T-cell (primary cell): ENCODE data around the gene HK3. TPM values are rescaled to one million over a fixed set of nuclear protein-coding genes. Genes with fewer than 3 reads are reported as not detected.

ENCODE experiments used
- ATAC-seq, 4 experiments: fragments of 200-7000 bp in 3 of 4; fragments of 150-1000 bp in 1 of 4; cut with Tn5 transposase; replicated peaks in 1 of 4; 1 replicate in 3 of 4; 2 replicates in 1 of 4; pipeline ENCODE4 v1.10.0; 2021; ENCODE audit warnings: moderate library complexity in 3 of 4, mild to moderate bottlenecking in 2 of 4, moderate number of reproducible peaks in 1 of 4
- CTCF ChIA-PET, 2 donors: fragments of 300-600 bp; sonication (Branson Sonifier 250); formaldehyde crosslinking; loops; one replicate each; lab custom pipeline; 2022; ENCODE audit warnings: antibody characterized with exemption in 2 of 2; lab: Charles Lee
- POLR2A ChIA-PET, 2 donors: fragments of 300-600 bp; sonication (Branson Sonifier 250); formaldehyde crosslinking; loops; one replicate each; lab custom pipeline; 2022; ENCODE audit warnings: antibody characterized with exemption in 2 of 2; lab: Charles Lee
- DNase-seq, 35 experiments: peaks; one replicate each; pipeline versions ENCODE4 v3.0.0 to v3.0.0-alpha.2; 2013 to 2023
- H3K27ac ChIP-seq: one replicate; pipeline ENCODE4 v1.5.1; 2013; ENCODE audit warnings: low read length
- H3K27me3 ChIP-seq, 2 experiments: replicated peaks in 1 of 2; 1 replicate in 1 of 2; 2 replicates in 1 of 2; pipeline versions ENCODE4 v1.6.1 to v1.7.0; 2013; ENCODE audit warnings: low read length in 1 of 2, mixed read lengths in 1 of 2; ENCODE audit not compliant: control insufficient read depth in 2 of 2, insufficient read depth in 2 of 2; ENCODE audit errors: extremely low read depth in 1 of 2
- H3K36me3 ChIP-seq, 2 donors: 1 replicate in 1 of 2; 2 replicates in 1 of 2; pipeline versions ENCODE4 v1.6.1 to v1.7.0; 2013; ENCODE audit warnings: low read length in 1 of 2; ENCODE audit not compliant: control insufficient read depth in 2 of 2, insufficient read depth in 1 of 2; ENCODE audit errors: extremely low read depth in 1 of 2
- H3K4me1 ChIP-seq, 2 experiments: 1 replicate in 1 of 2; 2 replicates in 1 of 2; pipeline versions ENCODE4 v1.6.1 to v1.7.0; 2013; ENCODE audit warnings: low read length in 2 of 2, mixed read lengths in 1 of 2; ENCODE audit not compliant: insufficient read depth in 2 of 2, control insufficient read depth in 1 of 2; ENCODE audit errors: extremely low read depth in 1 of 2
- H3K4me3 ChIP-seq, 2 donors: 1 replicate in 1 of 2; 2 replicates in 1 of 2; pipeline versions ENCODE4 v1.5.1 to v1.7.0; 2013; ENCODE audit warnings: mild to moderate bottlenecking in 2 of 2, low read length in 1 of 2, moderate library complexity in 1 of 2; ENCODE audit not compliant: control insufficient read depth in 1 of 2; ENCODE audit errors: extremely low read depth in 1 of 2
- H3K9me3 ChIP-seq: 2 replicates; pipeline ENCODE4 v1.7.0; 2013
- H3K27ac Mint-ChIP-seq, 2 donors: one replicate each; pipeline ENCODE4 v1.8.0; 2020 to 2021; ENCODE audit warnings: mild to moderate bottlenecking in 2 of 2, mixed read lengths in 2 of 2
- H3K27me3 Mint-ChIP-seq, 2 donors: one replicate each; pipeline ENCODE4 v1.8.0; 2021 to 2022; ENCODE audit warnings: mixed read lengths in 2 of 2
- H3K36me3 Mint-ChIP-seq: one replicate; pipeline ENCODE4 v1.8.0; 2021; ENCODE audit warnings: mixed read lengths
- H3K4me1 Mint-ChIP-seq, 3 donors: one replicate each; pipeline ENCODE4 v1.8.0; 2020 to 2022; ENCODE audit warnings: mixed read lengths in 3 of 3, mild to moderate bottlenecking in 1 of 3
- H3K4me3 Mint-ChIP-seq, 3 donors: one replicate each; pipeline ENCODE4 v1.8.0; 2020 to 2022; ENCODE audit warnings: mild to moderate bottlenecking in 3 of 3, mixed read lengths in 3 of 3, moderate library complexity in 3 of 3
- H3K9me3 Mint-ChIP-seq, 3 donors: one replicate each; pipeline ENCODE4 v1.8.0; 2020 to 2022; ENCODE audit warnings: mixed read lengths in 3 of 3
- WGBS: methylation state at CpG from one replicate; pipeline ENCODE4 v1.1.5; 2013; ENCODE audit warnings: missing lambda C conversion rate; ENCODE audit not compliant: insufficient coverage; 5-methylcytosine and 5-hydroxymethylcytosine counted together
- total RNA-seq, 35 experiments: library from RNA in 6 of 35; stranded (reverse) in 6 of 35; fragments of 120-200 nt in 1 of 35; gene quantifications; one replicate each; pipeline versions ENCODE4 v1.2.1 to v1.2.4 and lab custom pipeline; 2013 to 2026

The HK3 gene
- total RNA-seq, 5 donors from 2014 or later (not counting 1 experiment from before 2014, with no cell fraction given), result 0.16 to 0.85 (median 0.44) TPM

GRCh38 chr5:176891331-176891958, 7.7 kb downstream of the HK3 start:
- Histone ChIP-seq H3K27me3 (peaks cover 0 to 31% of the 10 kb centered on the region in 2 experiments), H3K4me1 (peaks cover 0 to 4% of the 10 kb centered on the region in 2 experiments), H3K4me3 (no peak overlapping the region), H3K9me3 (no peaks in the 10 kb centered on the region), H3K36me3 (no peaks in the 10 kb centered on the region), H3K27ac (no peak overlapping the region)
- DNase-seq, result peak in 1 of 35 experiments; percentile 16
- POLR2A ChIA-PET, result interaction anchor here in 1 of 2 donors (0.6 kb wide), 1 partner anchor 260 kb away, joined by 4 read pairs; no protein-coding TSS in a partner anchor
- CTCF ChIA-PET, result no interaction called here
- H3K4me1 Mint-ChIP-seq, result no peaks in the 10 kb centered on the region
- no peak for ATAC-seq
- H3K9me3 Mint-ChIP-seq, result no peaks in the 10 kb centered on the region
- 78% methylated on average over 9 of the region's 9 CpGs for WGBS
- H3K27ac Mint-ChIP-seq, result no peak overlapping the region
- peaks cover 2 to 9% of the 10 kb centered on the region in 2 donors for H3K27me3 Mint-ChIP-seq
- no peak overlapping the region for H3K4me3 Mint-ChIP-seq
- no peaks in the 10 kb centered on the region for H3K36me3 Mint-ChIP-seq

DNA sequence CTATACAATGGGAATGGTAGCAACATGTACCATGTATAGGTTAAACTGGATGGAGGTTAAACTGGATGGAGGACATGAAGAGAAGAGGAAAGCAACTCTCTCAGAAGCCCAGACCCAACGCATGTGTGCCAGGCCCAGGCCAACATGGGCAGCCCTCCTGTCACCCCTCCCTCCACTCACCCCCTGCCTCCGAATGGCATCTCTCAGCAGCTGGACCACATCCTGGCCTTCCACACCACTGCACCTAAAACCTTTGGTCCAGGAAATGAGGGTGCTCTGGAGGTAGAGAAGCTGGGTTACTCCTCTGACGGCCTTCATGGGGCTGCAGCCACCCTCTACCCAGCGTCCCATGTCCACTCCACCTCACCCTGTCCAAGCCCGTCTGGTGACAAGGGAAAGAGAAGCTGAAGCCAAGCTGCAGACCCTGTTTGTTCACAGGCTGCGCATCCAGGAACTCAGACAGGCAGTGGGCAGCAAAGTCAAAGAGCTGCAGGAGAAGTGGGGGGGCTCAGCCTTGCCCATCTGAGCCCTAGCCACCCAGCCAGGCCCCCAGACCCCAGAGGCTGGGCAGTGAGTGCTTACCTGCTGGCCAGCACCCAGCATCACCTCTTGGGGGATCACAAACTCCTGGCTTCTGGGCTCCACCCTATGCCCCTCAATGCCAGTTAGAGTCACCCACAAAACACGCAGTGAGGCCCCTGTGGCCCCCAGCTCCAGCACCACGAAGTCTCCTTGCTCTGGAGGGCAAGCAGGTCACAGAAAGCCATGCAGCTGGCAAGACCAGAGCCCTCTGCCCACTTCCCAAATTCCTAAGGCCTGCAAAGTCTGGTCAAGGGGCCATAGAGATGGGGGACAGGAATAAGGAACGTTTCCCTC, 8.5 kb downstream of the HK3 start:
- no peaks in the 10 kb centered on the region for H3K36me3 ChIP-seq
- H3K4me3 ChIP-seq, result no peak overlapping the region
- no peak overlapping the region for H3K4me3 Mint-ChIP-seq
- H3K9me3 Mint-ChIP-seq, result no peaks in the 10 kb centered on the region
- no peaks in the 10 kb centered on the region for H3K4me1 Mint-ChIP-seq
- no peaks in the 10 kb centered on the region for H3K9me3 ChIP-seq
- no peak overlapping the region for H3K27ac ChIP-seq
- no peaks in the 10 kb centered on the region for H3K36me3 Mint-ChIP-seq
- H3K4me1 ChIP-seq, result no peaks in the 10 kb centered on the region
- DNase-seq (peak in 2 of 35 experiments; percentile 9 to 19), ATAC-seq (no peak)
- ChIA-PET POLR2A (no interaction called here), CTCF (no interaction called here)
- 54% methylated on average over 6 of the region's 9 CpGs for WGBS
- H3K27me3 ChIP-seq, result peaks cover 0 to 31% of the 10 kb centered on the region in 2 experiments
- peaks cover 2 to 9% of the 10 kb centered on the region in 2 donors for H3K27me3 Mint-ChIP-seq
- H3K27ac Mint-ChIP-seq, result no peak overlapping the region

GRCh38 chr5:176889321-176890280, 9.5 kb downstream of the HK3 start:
- 87% methylated on average over 19 of the region's 24 CpGs for WGBS
- H3K9me3 Mint-ChIP-seq, result no peaks in the 10 kb centered on the region
- peaks cover 0 to 5% (median 4%) of the 10 kb centered on the region in 3 donors for H3K4me1 Mint-ChIP-seq
- Histone ChIP-seq H3K4me1 (peaks cover 0 to 2% of the 10 kb centered on the region in 2 experiments), H3K36me3 (no peaks in the 10 kb centered on the region), H3K4me3 (no peak overlapping the region), H3K27ac (no peak overlapping the region), H3K27me3 (peaks cover 0 to 31% of the 10 kb centered on the region in 2 experiments), H3K9me3 (no peaks in the 10 kb centered on the region)
- DNase-seq (peak in 1 of 35 experiments; percentile 11), ATAC-seq (no peak)
- no peak overlapping the region for H3K27ac Mint-ChIP-seq
- ChIA-PET POLR2A (no interaction called here), CTCF (no interaction called here)
- H3K27me3 Mint-ChIP-seq, result peaks cover 2 to 9% of the 10 kb centered on the region in 2 donors
- no peak overlapping the region for H3K4me3 Mint-ChIP-seq
- no peaks in the 10 kb centered on the region for H3K36me3 Mint-ChIP-seq

DNA sequence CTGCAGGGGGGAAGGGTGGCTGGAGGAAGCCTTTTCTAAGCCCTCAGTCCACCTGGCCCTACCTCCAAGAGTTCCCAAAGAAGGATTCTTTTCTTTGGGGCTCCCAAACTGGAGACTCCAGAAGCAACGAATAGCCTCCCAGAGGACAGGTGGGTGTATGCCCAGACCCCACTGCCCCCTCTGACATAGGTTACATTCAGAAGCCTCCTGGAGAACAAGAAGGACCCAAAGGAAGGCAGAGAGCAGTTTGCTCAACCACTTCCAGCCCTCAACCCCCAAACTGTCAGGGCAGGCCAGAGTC, 10.3 kb downstream of the HK3 start:
- Mint-ChIP-seq H3K4me3 (no peak overlapping the region), H3K27me3 (peaks cover 2 to 9% of the 10 kb centered on the region in 2 donors), H3K36me3 (no peaks in the 10 kb centered on the region), H3K4me1 (peaks cover 0 to 6% (median 4%) of the 10 kb centered on the region in 3 donors), H3K9me3 (no peaks in the 10 kb centered on the region), H3K27ac (no peak overlapping the region)
- peaks cover 0 to 2% of the 10 kb centered on the region in 2 experiments for H3K4me1 ChIP-seq
- POLR2A ChIA-PET, result no interaction called here
- WGBS, result no CpG with 5 or more reads among the region's 1 CpG
- DNase-seq (no peak), ATAC-seq (no peak)
- H3K36me3 ChIP-seq, result no peaks in the 10 kb centered on the region
- no peak overlapping the region for H3K27ac ChIP-seq
- CTCF ChIA-PET, result no interaction called here
- no peaks in the 10 kb centered on the region for H3K9me3 ChIP-seq
- peaks cover 0 to 31% of the 10 kb centered on the region in 2 experiments for H3K27me3 ChIP-seq
- no peak overlapping the region for H3K4me3 ChIP-seq

GRCh38 chr5:176888016-176888864, 10.9 kb downstream of the HK3 start:
- ChIA-PET CTCF (no interaction called here), POLR2A (no interaction called here)
- DNase-seq (no peak), ATAC-seq (no peak)
- WGBS, result 90% methylated on average over 22 of the region's 27 CpGs
- H3K9me3 ChIP-seq, result no peaks in the 10 kb centered on the region
- Mint-ChIP-seq H3K27ac (no peak overlapping the region), H3K4me1 (peaks cover 0 to 6% (median 4%) of the 10 kb centered on the region in 3 donors), H3K4me3 (no peak overlapping the region), H3K27me3 (peaks cover 2 to 9% of the 10 kb centered on the region in 2 donors), H3K36me3 (no peaks in the 10 kb centered on the region), H3K9me3 (no peaks in the 10 kb centered on the region)
- peaks cover 0 to 31% of the 10 kb centered on the region in 2 experiments for H3K27me3 ChIP-seq
- H3K27ac ChIP-seq, result no peak overlapping the region
- H3K4me3 ChIP-seq, result no peak overlapping the region
- peaks cover 0 to 2% of the 10 kb centered on the region in 2 experiments for H3K4me1 ChIP-seq
- H3K36me3 ChIP-seq, result no peaks in the 10 kb centered on the region
